ENCODE data around the gene CAPN7. TPM values are rescaled to one million over a fixed set of nuclear protein-coding genes. Genes with fewer than 3 reads are reported as not detected.

Gene CAPN7
- total RNA-seq, 1 experiment from 2014 or later: 27.7 TPM

DNA sequence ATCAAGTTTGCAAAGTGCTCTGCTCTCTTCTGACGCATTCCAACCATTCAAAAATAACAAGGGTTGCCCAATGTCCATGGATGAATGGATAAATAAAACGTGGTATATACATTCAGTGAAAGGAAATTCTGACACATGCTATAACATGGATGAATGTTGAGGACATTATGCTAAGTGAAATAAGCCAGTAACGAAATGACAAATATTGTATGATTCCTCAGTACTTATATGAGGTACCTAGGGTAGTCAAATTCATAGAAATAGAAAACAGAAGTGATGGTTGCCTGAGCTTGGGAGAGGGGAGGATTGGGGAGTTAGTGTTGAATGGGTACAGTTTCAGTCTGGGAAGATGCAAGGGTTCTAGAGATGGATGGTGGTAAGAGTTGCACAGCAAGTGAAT is 92.5 kb downstream of the CAPN7 start:
- Histone ChIP-seq H2AFZ (ENCODE audit: low read depth, low read length, poor library complexity, severe bottlenecking) (no peak overlapping the region), H3K9me3 (ENCODE audit: control insufficient read depth in 1 of 2, insufficient read depth in 1 of 2, low read depth in 1 of 2, low read length in 2 of 2) (no peaks in the 10 kb centered on the region), H3K9ac (ENCODE audit: low read length) (no peak overlapping the region), H3K79me2 (ENCODE audit: insufficient read depth, low read length) (peaks cover 5% of the 10 kb centered on the region; the same call in 1 of the 2 replicates), H4K20me1 (ENCODE audit: insufficient read depth) (no peaks in the 10 kb centered on the region), H3K4me3 (replicated peaks in 1 of 2; ENCODE audit: low read depth in 1 of 2, low read length in 2 of 2) (no peak overlapping the region), H3K36me3 (ENCODE audit: control insufficient read depth in 1 of 2, insufficient read depth in 2 of 2, low read length in 2 of 2) (no peaks in the 10 kb centered on the region), H3K9me2 (ENCODE audit: insufficient read depth) (no peaks in the 10 kb centered on the region), H3K27me3 (ENCODE audit: insufficient read depth, low read length) (no peaks in the 10 kb centered on the region), H3K4me1 (ENCODE audit: control insufficient read depth in 1 of 2, insufficient read depth in 2 of 2, low read length in 2 of 2) (peaks cover 12 to 19% of the 10 kb centered on the region in 2 experiments), H3K4me2 (ENCODE audit: low read length) (no peak overlapping the region), H3K27ac (ENCODE audit: low read depth, low read length) (no peak overlapping the region)
- DNase-seq (ENCODE audit: low read depth, low spot score) (no peak), ATAC-seq (no peak)
- ChIA-PET POLR2A (no interaction called here), RAD21 (ENCODE audit: low non-redundant PET in 1 of 2, low total read pairs in 2 of 2, uncharacterized antibody in 2 of 2, unreplicated experiment in 2 of 2) (no interaction called here), CTCF (no interaction called here)
- TF ChIP-seq, protein P1, sequence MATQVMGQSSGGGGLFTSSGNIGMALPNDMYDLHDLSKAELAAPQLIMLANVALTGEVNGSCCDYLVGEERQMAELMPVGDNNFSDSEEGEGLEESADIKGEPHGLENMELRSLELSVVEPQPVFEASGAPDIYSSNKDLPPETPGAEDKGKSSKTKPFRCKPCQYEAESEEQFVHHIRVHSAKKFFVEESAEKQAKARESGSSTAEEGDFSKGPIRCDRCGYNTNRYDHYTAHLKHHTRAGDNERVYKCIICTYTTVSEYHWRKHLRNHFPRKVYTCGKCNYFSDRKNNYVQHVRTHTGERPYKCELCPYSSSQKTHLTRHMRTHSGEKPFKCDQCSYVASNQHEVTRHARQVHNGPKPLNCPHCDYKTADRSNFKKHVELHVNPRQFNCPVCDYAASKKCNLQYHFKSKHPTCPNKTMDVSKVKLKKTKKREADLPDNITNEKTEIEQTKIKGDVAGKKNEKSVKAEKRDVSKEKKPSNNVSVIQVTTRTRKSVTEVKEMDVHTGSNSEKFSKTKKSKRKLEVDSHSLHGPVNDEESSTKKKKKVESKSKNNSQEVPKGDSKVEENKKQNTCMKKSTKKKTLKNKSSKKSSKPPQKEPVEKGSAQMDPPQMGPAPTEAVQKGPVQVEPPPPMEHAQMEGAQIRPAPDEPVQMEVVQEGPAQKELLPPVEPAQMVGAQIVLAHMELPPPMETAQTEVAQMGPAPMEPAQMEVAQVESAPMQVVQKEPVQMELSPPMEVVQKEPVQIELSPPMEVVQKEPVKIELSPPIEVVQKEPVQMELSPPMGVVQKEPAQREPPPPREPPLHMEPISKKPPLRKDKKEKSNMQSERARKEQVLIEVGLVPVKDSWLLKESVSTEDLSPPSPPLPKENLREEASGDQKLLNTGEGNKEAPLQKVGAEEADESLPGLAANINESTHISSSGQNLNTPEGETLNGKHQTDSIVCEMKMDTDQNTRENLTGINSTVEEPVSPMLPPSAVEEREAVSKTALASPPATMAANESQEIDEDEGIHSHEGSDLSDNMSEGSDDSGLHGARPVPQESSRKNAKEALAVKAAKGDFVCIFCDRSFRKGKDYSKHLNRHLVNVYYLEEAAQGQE (IDR thresholded peaks at IDR 0.05; ENCODE audit: low read depth): no peak
- TF ChIP-seq TCF7L2 (IDR thresholded peaks at IDR 0.05; ENCODE audit: borderline replicate concordance, extremely low read depth, insufficient read depth, insufficient read length) (no peak), JUND (IDR thresholded peaks at IDR 0.05) (no peak)
- TF ChIP-seq, protein P2, sequence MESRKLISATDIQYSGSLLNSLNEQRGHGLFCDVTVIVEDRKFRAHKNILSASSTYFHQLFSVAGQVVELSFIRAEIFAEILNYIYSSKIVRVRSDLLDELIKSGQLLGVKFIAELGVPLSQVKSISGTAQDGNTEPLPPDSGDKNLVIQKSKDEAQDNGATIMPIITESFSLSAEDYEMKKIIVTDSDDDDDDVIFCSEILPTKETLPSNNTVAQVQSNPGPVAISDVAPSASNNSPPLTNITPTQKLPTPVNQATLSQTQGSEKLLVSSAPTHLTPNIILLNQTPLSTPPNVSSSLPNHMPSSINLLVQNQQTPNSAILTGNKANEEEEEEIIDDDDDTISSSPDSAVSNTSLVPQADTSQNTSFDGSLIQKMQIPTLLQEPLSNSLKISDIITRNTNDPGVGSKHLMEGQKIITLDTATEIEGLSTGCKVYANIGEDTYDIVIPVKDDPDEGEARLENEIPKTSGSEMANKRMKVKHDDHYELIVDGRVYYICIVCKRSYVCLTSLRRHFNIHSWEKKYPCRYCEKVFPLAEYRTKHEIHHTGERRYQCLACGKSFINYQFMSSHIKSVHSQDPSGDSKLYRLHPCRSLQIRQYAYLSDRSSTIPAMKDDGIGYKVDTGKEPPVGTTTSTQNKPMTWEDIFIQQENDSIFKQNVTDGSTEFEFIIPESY (IDR thresholded peaks at IDR 0.05; ENCODE audit: extremely low read depth, insufficient replicate concordance, low read length): no peak
- TF ChIP-seq, protein P3, sequence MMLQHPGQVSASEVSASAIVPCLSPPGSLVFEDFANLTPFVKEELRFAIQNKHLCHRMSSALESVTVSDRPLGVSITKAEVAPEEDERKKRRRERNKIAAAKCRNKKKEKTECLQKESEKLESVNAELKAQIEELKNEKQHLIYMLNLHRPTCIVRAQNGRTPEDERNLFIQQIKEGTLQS (IDR thresholded peaks at IDR 0.05): no peak
- intact Hi-C loops (cut with micrococcal nuclease): no loop called here
- BruUV-seq (replicated peaks): no TSS peak
